ENCODE results near the gene ZNF816.

- no peak for TF ChIP-seq CTCF (IDR thresholded peaks at IDR 0.05)
- TF ChIP-seq EP300 (IDR thresholded peaks at IDR 0.05; ENCODE audit: low read depth), result no peak
- TF ChIP-seq POLR2AphosphoS5 (IDR thresholded peaks at IDR 0.05), result no peak
- TF ChIP-seq POLR2A (IDR thresholded peaks at IDR 0.05), result no peak
Measured at GRCh38 chr19:52991484-52991883, 28.8 kb upstream of the ZNF816 start.
